Measurements from ENCODE around the gene PDE4D.

DNA sequence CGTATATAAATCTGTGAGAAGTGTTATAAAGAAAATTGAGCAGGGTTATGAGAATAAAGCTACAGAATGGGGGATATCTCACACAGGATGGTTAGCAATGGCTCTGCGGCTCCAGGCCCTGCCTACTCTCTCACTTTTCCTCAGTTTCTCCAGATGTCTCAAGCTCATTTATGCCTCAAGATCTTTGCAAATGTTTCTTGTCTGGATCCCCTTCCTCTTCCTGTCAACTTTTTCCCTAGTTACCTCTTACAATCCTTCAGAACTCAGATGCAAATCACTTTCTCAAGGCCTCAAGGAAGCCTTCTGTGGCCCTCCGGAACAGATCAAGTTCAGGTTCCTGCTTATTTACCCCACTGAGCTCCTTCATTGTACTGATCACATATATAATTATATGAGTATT, 924.3 kb downstream of the PDE4D start:
- TF ChIP-seq POLR2AphosphoS5 (IDR thresholded peaks at IDR 0.05; ENCODE audit: low read depth, low read length), result no peak
- no peak for TF ChIP-seq POLR2A (IDR thresholded peaks at IDR 0.05; ENCODE audit: low read depth, low read length)
- TF ChIP-seq TAF1 (IDR thresholded peaks at IDR 0.05; ENCODE audit: low read depth, low read length), result no peak
- no peak for TF ChIP-seq SPI1 (IDR thresholded peaks at IDR 0.05; ENCODE audit: low read depth, low read length)
